ENCODE data around the gene PHKG2. TPM values are rescaled to one million over a fixed set of nuclear protein-coding genes. Genes with fewer than 3 reads are reported as not detected.
A peak's percentile ranks its signal among the peaks of the same experiment; 100 is the strongest.

PHKG2 gene
- total and polyA plus RNA-seq, 2 experiments from 2014 or later = 35.1 to 52.1 TPM

DNA sequence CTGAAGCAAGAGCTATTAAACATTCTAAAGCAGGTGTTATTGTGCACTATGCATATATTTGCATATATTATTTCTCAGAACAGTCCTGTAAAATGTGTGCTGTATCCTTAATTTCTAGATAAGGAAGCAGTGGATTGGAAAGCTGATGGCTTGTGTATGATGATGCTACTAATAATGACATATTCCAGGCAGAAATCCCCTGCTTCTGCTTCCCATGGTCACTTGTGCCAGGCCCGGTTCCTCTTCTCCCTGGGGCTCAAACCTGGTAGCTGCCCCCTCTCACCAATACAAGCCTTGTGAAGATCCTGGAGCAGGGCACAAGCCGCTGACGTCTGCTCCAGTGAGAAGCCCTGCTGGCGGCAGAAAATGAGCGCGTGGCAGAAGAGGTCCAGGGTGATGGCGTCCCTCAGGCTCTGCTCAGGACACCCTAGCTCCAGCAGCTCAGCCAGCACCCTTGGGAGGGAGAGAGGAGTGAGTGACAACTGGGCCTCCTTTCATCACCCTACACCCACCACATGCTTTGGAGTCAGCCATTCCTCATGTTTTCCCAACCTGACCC, 11.9 kb downstream of the PHKG2 start:
- TF ChIP-seq, protein P1, sequence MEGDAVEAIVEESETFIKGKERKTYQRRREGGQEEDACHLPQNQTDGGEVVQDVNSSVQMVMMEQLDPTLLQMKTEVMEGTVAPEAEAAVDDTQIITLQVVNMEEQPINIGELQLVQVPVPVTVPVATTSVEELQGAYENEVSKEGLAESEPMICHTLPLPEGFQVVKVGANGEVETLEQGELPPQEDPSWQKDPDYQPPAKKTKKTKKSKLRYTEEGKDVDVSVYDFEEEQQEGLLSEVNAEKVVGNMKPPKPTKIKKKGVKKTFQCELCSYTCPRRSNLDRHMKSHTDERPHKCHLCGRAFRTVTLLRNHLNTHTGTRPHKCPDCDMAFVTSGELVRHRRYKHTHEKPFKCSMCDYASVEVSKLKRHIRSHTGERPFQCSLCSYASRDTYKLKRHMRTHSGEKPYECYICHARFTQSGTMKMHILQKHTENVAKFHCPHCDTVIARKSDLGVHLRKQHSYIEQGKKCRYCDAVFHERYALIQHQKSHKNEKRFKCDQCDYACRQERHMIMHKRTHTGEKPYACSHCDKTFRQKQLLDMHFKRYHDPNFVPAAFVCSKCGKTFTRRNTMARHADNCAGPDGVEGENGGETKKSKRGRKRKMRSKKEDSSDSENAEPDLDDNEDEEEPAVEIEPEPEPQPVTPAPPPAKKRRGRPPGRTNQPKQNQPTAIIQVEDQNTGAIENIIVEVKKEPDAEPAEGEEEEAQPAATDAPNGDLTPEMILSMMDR (IDR thresholded peaks at IDR 0.05; ENCODE audit: low read depth, low read length) = no peak
- H3K9me3 ChIP-seq (ENCODE audit: low read depth) = no peaks in the 10 kb centered on the region
- no peaks in the 10 kb centered on the region for H3K27me3 ChIP-seq
- DNase-seq (ENCODE audit: low read depth in 1 of 2, low spot score in 1 of 2) = no peak
- H3K27ac ChIP-seq = no peak overlapping the region
- peaks cover 21% of the 10 kb centered on the region for H3K36me3 ChIP-seq
- peaks cover 5% of the 10 kb centered on the region for H3K4me1 ChIP-seq (ENCODE audit: low read depth)
- H3K4me3 ChIP-seq = no peak overlapping the region

DNA sequence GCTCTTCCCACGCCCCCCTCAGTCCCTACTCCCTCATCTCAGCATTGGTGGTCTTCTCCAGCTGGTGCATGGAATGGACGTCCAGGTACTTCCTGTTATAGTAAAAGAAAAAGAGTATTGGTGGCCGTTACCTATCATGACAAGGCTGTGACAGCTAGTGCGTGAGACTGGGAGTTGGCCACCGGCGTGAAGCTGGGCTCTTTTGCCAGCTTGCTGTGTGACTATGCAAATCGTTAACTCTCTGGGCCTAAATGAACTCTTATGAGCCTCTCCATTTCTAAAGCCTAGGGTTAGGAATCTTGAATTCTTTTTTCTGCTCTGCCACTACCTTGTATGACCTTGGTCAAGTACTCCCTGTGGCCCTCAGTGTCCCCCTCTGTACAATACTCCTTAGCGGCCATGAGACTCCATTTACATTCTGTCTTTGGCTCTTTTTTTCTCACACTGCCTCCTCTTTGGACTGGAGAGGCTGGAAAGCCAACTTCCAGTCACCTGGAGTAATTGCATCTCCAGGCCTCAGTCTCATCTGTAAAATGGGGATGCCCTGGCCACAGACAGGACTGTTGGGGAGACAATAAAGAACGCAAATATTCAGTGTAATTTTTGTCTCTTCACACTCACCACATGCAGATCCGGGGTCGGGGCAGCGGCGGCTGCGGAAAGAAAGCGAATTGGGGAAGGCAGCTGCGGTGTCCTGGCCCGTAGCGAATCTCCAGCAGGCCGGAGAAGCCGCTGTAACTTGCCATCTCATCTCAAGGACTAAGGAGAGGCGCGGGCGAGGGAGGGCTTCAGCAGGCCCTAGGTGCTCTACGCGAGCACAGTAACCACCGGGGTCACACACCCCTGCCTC, 12.6 kb downstream of the PHKG2 start:
- Histone ChIP-seq H3K27ac (no peak overlapping the region), H3K27me3 (no peaks in the 10 kb centered on the region), H3K4me1 (ENCODE audit: low read depth) (peaks cover 5% of the 10 kb centered on the region), H3K36me3 (peaks cover 28% of the 10 kb centered on the region), H3K4me3 (peak overlapping the region; percentile 92), H3K9me3 (ENCODE audit: low read depth) (no peaks in the 10 kb centered on the region)
- no peak for DNase-seq (ENCODE audit: low read depth in 1 of 2, low spot score in 1 of 2)
- TF ChIP-seq, protein P1 (IDR thresholded peaks at IDR 0.05; ENCODE audit: low read depth, low read length) = no peak

DNA sequence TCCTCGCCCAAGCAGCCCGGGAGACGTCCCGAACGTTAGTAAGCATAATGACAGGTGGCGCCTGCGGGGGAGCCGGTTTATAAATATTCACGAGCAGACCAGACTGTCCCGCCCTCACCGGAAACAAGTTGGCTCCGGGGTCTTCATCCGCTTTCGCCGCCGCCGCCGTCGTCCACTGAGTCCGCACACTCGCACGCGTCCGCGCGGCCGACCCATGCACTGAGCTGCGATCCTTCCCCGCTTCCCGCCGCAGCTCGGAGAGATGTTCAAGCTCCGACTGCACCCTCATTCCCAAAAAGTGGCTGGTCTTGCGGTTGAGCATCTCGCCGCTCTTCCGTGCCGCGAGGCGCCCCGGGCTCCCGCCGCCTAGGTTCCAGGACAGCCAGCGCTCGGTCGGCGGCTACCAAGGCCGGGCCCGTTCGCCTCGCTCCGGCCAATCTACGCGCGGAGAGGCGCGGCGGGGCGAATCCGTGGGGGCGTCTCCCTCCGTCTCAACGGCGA, 13.3 kb downstream of the PHKG2 start:
- Histone ChIP-seq H3K4me3 (peak overlapping the region; percentile 92), H3K27ac (peak overlapping the region; percentile 49), H3K27me3 (no peaks in the 10 kb centered on the region), H3K36me3 (peaks cover 35% of the 10 kb centered on the region), H3K4me1 (ENCODE audit: low read depth) (peaks cover 5% of the 10 kb centered on the region), H3K9me3 (ENCODE audit: low read depth) (no peaks in the 10 kb centered on the region)
- TF ChIP-seq, protein P1 (IDR thresholded peaks at IDR 0.05; ENCODE audit: low read depth, low read length) = no peak
- DNase-seq (ENCODE audit: low read depth in 1 of 2, low spot score in 1 of 2) = peak; percentile 30 to 70

DNA sequence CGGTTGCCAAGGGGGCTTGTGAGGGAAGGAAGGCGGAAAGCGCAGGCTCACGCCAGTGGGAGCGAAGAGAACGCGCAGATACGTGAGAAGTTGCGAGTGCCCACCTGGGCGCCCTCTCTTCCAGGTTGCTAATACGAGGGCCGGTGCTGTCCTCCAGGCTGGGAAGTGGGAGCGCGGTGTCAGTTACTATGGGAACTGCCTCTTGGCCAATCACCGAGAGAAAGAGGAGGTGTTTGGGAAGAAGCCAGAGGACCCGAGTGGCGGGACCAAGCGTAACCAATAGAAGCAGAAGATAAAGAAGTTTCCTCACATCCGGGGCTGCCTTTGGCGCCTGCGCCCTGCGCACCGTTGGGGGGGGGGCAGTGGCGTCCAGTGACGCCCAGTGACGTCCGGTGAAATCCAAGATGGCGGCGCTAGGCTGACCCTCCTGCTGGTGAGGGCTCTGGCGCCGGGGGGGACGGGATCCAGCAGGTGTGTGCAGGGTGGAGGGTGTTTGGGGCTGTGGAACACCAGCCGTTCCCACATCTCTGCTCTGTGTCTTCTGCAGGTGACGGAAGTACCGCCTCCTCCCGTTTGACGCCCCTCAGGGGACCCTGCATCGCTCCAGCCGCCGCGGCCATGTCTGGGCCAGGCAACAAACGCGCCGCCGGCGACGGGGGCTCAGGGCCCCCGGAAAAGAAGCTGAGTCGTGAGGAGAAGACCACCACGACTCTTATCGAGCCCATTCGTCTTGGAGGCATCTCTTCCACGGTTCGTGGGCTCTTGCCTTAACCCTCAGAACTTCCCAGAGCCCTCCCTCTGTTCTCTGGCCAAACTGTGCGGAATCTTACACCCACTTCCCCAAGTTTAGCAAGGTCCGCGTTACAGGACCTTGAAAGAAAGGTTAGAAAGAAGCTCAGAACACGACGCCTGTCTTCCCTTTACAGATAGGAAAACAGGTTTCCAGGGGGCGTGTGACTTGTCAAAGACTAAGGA, 14.0 kb downstream of the PHKG2 start, which contains the start of the genes CFAP119 and RNF40:
TSS of gene CFAP119 (minus strand) at position 135 of the 975 bp plus-strand sequence. CDS start 314 bp downstream, outside the sequence.
TSS of gene RNF40 (plus strand) at position 395 of the 975 bp plus-strand sequence. CDS start at position 619, 224 bp downstream.
- Histone ChIP-seq H3K27me3 (no peaks in the 10 kb centered on the region), H3K27ac (peak within 1 kb of the TSS; percentile 90), H3K9me3 (ENCODE audit: low read depth) (no peaks in the 10 kb centered on the region)

More for the DNA sequence above, 14.0 kb downstream of the PHKG2 start, which contains the start of the genes CFAP119 and RNF40:
- peaks cover 5% of the 10 kb centered on the region for H3K4me1 ChIP-seq (ENCODE audit: low read depth)
- TF ChIP-seq, protein P1 (IDR thresholded peaks at IDR 0.05; ENCODE audit: low read depth, low read length) = no peak
- peak within 1 kb of the TSS; percentile 92 for H3K4me3 ChIP-seq
- peaks cover 41% of the 10 kb centered on the region for H3K36me3 ChIP-seq
- DNase-seq (ENCODE audit: low read depth in 1 of 2, low spot score in 1 of 2) = peak; percentile 97 to 98
